Measurements from ENCODE around the gene TP53AIP1. TPM values are rescaled to one million over a fixed set of nuclear protein-coding genes. Genes with fewer than 3 reads are reported as not detected.

The TP53AIP1 gene
- polyA plus RNA-seq, 3 donors, result 0.03 TPM; not detected in 2

DNA sequence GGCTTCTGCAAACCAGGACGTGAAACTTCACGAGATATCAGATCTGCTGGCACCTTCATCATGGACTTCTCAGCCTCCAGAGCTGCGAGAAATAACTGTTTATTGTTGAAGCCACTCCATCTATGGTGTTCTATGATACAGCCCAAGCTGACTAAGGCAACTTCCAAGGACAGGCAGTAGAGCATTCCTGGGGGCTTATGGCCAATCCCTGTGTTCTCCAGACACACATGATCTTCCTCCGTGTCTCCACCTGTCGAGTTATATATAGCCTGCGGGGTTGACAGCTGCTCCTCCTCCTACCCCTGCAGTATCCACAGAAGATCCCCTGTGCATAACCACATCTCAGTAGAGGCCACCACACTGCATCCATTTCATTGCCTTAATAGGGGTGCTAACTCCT, 11.0 kb downstream of the TP53AIP1 start:
- H3K27ac ChIP-seq (ENCODE audit: low read depth in 1 of 2, low read length in 2 of 2), result no peak overlapping the region
- TF ChIP-seq, protein P1, sequence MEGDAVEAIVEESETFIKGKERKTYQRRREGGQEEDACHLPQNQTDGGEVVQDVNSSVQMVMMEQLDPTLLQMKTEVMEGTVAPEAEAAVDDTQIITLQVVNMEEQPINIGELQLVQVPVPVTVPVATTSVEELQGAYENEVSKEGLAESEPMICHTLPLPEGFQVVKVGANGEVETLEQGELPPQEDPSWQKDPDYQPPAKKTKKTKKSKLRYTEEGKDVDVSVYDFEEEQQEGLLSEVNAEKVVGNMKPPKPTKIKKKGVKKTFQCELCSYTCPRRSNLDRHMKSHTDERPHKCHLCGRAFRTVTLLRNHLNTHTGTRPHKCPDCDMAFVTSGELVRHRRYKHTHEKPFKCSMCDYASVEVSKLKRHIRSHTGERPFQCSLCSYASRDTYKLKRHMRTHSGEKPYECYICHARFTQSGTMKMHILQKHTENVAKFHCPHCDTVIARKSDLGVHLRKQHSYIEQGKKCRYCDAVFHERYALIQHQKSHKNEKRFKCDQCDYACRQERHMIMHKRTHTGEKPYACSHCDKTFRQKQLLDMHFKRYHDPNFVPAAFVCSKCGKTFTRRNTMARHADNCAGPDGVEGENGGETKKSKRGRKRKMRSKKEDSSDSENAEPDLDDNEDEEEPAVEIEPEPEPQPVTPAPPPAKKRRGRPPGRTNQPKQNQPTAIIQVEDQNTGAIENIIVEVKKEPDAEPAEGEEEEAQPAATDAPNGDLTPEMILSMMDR (IDR thresholded peaks at IDR 0.05), result no peak
- no peak overlapping the region for H3K4me2 ChIP-seq (replicated peaks; ENCODE audit: extremely low read depth, low read length, poor library complexity, severe bottlenecking)
- no peak overlapping the region for H3K9ac ChIP-seq (ENCODE audit: insufficient read depth, low read length, poor library complexity, severe bottlenecking)
- Mint-ChIP-seq H3K9me3 (peaks cover 0 to 3% (median 0%) of the 10 kb centered on the region in 7 donors), H3K36me3 (no peaks in the 10 kb centered on the region), H3K4me1 (peaks cover 15% of the 10 kb centered on the region), H3K27me3 (ENCODE audit: low read depth in 3 of 3) (peaks cover 2 to 4% (median 3%) of the 10 kb centered on the region in 3 donors), H3K27ac (no peak overlapping the region), H3K4me3 (no peak overlapping the region)
- intact Hi-C loops (cut with micrococcal nuclease), result no loop called here
- H3K4me3 ChIP-seq (replicated peaks in 1 of 3; ENCODE audit: low read depth in 2 of 3, low read length in 3 of 3), result no peak overlapping the region
- no peak overlapping the region for H2AFZ ChIP-seq (ENCODE audit: insufficient read depth, low read depth, low read length, poor library complexity, severe bottlenecking)
- no peaks in the 10 kb centered on the region for H4K20me1 ChIP-seq (ENCODE audit: insufficient read depth, low read length)
- H3K27me3 ChIP-seq (ENCODE audit: control insufficient read depth in 2 of 2, insufficient read depth in 2 of 2, low read length in 2 of 2), result no peaks in the 10 kb centered on the region
- no peaks in the 10 kb centered on the region for H3K36me3 ChIP-seq (replicated peaks in 1 of 2; ENCODE audit: control insufficient read depth in 1 of 2, insufficient read depth in 2 of 2, low read length in 2 of 2)
- no peaks in the 10 kb centered on the region for H3K79me2 ChIP-seq (ENCODE audit: insufficient read depth, low read length)
- DNase-seq, result no peak
- WGBS (ENCODE audit: insufficient coverage), result 87% methylated on average over 3 of the region's 6 CpGs
- H3K9me3 ChIP-seq (replicated peaks in 1 of 2; ENCODE audit: control insufficient read depth in 1 of 2, insufficient read depth in 1 of 2, low read length in 2 of 2), result peaks cover 0 to 2% of the 10 kb centered on the region in 2 donors
- H3K4me1 ChIP-seq (ENCODE audit: control insufficient read depth in 1 of 2, insufficient read depth in 2 of 2, low read length in 2 of 2), result peaks cover 6 to 13% of the 10 kb centered on the region in 2 donors

DNA sequence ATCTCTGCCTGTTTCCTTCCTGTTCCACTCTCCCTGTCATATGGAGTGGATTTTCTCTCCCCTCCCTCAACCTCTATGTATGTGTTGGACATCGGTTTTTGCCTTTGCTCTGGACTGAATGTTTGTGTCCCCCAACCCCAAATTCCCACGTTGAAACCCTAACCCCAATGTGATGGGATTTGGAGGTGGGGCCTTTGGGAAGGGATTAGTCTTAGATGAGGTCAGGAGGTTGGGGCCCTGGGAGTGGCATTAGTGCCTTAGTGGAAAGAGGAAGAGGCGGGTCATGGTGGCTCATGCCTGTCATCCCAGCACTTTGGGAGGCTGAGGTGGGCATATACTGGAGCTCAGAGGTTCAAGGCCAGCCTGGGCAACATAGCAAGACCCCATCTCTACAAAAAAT, 11.6 kb downstream of the TP53AIP1 start:
- Histone ChIP-seq H3K27me3 (ENCODE audit: control insufficient read depth in 2 of 2, insufficient read depth in 2 of 2, low read length in 2 of 2) (no peaks in the 10 kb centered on the region), H4K20me1 (ENCODE audit: insufficient read depth, low read length) (no peaks in the 10 kb centered on the region), H3K79me2 (ENCODE audit: insufficient read depth, low read length) (no peaks in the 10 kb centered on the region), H3K27ac (ENCODE audit: low read depth in 1 of 2, low read length in 2 of 2) (no peak overlapping the region), H3K9ac (ENCODE audit: insufficient read depth, low read length, poor library complexity, severe bottlenecking) (no peak overlapping the region), H3K9me3 (replicated peaks in 1 of 2; ENCODE audit: control insufficient read depth in 1 of 2, insufficient read depth in 1 of 2, low read length in 2 of 2) (peaks cover 0 to 2% of the 10 kb centered on the region in 2 donors), H3K4me3 (replicated peaks in 1 of 3; ENCODE audit: low read depth in 2 of 3, low read length in 3 of 3) (no peak overlapping the region), H3K36me3 (replicated peaks in 1 of 2; ENCODE audit: control insufficient read depth in 1 of 2, insufficient read depth in 2 of 2, low read length in 2 of 2) (no peaks in the 10 kb centered on the region), H3K4me1 (ENCODE audit: control insufficient read depth in 1 of 2, insufficient read depth in 2 of 2, low read length in 2 of 2) (peaks cover 6 to 13% of the 10 kb centered on the region in 2 donors), H2AFZ (ENCODE audit: insufficient read depth, low read depth, low read length, poor library complexity, severe bottlenecking) (no peak overlapping the region), H3K4me2 (replicated peaks; ENCODE audit: extremely low read depth, low read length, poor library complexity, severe bottlenecking) (no peak overlapping the region)
- peaks cover 15% of the 10 kb centered on the region for H3K4me1 Mint-ChIP-seq
- H3K36me3 Mint-ChIP-seq, result no peaks in the 10 kb centered on the region
- DNase-seq, result no peak
- intact Hi-C loops (cut with micrococcal nuclease), result no loop called here
- H3K4me3 Mint-ChIP-seq, result no peak overlapping the region
- H3K27ac Mint-ChIP-seq, result no peak overlapping the region
- peaks cover 0 to 3% (median 0%) of the 10 kb centered on the region in 7 donors for H3K9me3 Mint-ChIP-seq
- peaks cover 2 to 4% (median 3%) of the 10 kb centered on the region in 3 donors for H3K27me3 Mint-ChIP-seq (ENCODE audit: low read depth in 3 of 3)
- WGBS (ENCODE audit: insufficient coverage), result 100% methylated on average over 1 of the region's 3 CpGs
- TF ChIP-seq, protein P1 (IDR thresholded peaks at IDR 0.05), result no peak

Data from CD14-positive monocyte (primary cell).